ENCODE measurements around the gene NDUFB11. TPM values are rescaled to one million over a fixed set of nuclear protein-coding genes. Genes with fewer than 3 reads are reported as not detected.

NDUFB11 gene
- total and polyA plus RNA-seq, 9 of the 15 experiments (the other 6 are each of a cell fraction or from before 2014, with no cell fraction given), result 20.9 to 269 (median 86.8) TPM

- TF ChIP-seq FOXA3 (CRISPR knock-in tag; conservative IDR thresholded peaks at IDR 0.05 in 1 of 2, IDR thresholded peaks at IDR 0.05 in 1 of 2) (0 out of 4 replicates have a peak, but pooled peaks of 1 of the 2 experiments have one; percentile 34), KLF16 (IDR thresholded peaks at IDR 0.05) (no peak), SNIP1 (IDR thresholded peaks at IDR 0.05; ENCODE audit: low read depth) (no peak), CBX1 (IDR thresholded peaks at IDR 0.05; ENCODE audit: low read depth) (0 out of 2 replicates have a peak, but pooled peaks have one; percentile 25), MEF2A (IDR thresholded peaks at IDR 0.05; ENCODE audit: control insufficient read depth, low read depth, low read length) (no peak), RBM22 (IDR thresholded peaks at IDR 0.05; ENCODE audit: low read depth, low read length, poor library complexity, severe bottlenecking) (peak; percentile 51), POLR2G (IDR thresholded peaks at IDR 0.05; ENCODE audit: low read depth, low read length) (peak; percentile 97), SIX5 (IDR thresholded peaks at IDR 0.05; ENCODE audit: borderline replicate concordance in 1 of 2, insufficient read depth in 1 of 2, low read depth in 1 of 2, low read length in 2 of 2) (no peak), JUNB (CRISPR knock-in tag; conservative IDR thresholded peaks at IDR 0.05) (no peak), NCOA4 (IDR thresholded peaks at IDR 0.05; ENCODE audit: partially characterized antibody) (no peak), FOXP4 (CRISPR knock-in tag; IDR thresholded peaks at IDR 0.05; ENCODE audit: borderline replicate concordance) (no peak), ZBTB12 (CRISPR knock-in tag; IDR thresholded peaks at IDR 0.05) (no peak)
- TF ChIP-seq, protein P1, sequence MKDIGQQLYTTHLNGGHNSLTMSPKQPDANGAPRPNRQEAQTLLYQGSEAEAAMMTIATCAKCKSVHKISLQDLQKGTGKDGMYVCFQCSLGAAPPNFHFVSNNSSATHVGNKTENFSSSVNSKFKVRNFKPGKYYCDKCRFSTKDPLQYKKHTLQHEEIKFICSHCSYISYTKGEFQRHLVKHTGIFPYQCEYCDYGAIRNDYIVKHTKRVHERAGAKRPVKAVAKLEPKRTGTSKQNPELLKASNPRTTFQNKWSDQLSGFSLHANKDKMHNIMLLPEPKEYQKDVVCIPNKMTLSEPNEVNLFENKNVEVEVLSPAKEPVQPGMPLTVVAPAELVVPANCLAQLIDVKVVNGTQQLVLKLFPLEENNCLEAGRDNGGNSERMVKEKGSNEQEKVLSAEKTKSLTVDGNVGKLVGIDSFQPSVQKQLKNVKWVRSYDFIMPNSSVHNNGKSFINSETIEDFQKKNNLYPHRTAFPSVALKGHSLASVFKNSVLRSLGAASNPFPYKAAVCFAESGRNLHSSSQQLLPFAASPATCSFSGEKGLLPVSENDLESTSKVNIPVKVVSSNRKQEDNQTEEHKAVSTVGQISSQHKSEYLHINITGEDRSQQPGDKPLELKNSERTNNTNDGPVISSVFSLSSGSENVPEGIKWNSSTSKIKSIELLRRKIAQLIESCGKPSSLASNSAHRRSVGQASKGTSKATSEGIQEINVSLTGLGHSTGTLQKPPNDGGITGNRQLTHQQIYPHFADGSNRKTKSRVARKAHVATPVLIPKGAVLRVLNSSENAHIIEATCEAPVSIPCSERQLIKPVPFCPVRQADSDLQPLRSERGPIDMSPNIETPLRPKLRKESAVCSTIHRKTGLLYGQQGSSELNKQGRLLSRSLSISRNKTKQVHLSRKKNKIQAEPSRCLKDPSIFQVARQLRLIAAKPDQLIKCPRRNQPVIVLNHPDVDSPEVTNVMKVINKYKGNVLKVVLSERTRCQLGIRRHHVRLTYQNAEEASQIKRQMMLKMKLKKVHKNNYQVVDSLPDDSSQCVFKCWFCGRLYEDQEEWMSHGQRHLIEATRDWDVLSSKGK (CRISPR knock-in tag; IDR thresholded peaks at IDR 0.05), result no peak
- TF ChIP-seq, protein P2, sequence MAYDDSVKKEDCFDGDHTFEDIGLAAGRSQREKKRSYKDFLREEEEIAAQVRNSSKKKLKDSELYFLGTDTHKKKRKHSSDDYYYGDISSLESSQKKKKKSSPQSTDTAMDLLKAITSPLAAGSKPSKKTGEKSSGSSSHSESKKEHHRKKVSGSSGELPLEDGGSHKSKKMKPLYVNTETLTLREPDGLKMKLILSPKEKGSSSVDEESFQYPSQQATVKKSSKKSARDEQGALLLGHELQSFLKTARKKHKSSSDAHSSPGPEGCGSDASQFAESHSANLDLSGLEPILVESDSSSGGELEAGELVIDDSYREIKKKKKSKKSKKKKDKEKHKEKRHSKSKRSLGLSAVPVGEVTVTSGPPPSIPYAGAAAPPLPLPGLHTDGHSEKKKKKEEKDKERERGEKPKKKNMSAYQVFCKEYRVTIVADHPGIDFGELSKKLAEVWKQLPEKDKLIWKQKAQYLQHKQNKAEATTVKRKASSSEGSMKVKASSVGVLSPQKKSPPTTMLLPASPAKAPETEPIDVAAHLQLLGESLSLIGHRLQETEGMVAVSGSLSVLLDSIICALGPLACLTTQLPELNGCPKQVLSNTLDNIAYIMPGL (CRISPR knock-in tag; IDR thresholded peaks at IDR 0.05), result no peak
- TF ChIP-seq, protein P3, sequence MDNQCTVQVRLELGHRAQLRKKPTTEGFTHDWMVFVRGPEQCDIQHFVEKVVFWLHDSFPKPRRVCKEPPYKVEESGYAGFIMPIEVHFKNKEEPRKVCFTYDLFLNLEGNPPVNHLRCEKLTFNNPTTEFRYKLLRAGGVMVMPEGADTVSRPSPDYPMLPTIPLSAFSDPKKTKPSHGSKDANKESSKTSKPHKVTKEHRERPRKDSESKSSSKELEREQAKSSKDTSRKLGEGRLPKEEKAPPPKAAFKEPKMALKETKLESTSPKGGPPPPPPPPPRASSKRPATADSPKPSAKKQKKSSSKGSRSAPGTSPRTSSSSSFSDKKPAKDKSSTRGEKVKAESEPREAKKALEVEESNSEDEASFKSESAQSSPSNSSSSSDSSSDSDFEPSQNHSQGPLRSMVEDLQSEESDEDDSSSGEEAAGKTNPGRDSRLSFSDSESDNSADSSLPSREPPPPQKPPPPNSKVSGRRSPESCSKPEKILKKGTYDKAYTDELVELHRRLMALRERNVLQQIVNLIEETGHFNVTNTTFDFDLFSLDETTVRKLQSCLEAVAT (IDR thresholded peaks at IDR 0.05), result peak in 1 of 2 experiments; percentile 60; a peak in 1 of 4 replicates
Measured at GRCh38 chrX:47193475-47194193, 49.1 kb upstream of the NDUFB11 start, which contains the start of gene UBA1 (continued).
